ENCODE results near the gene SLC24A3. TPM values are rescaled to one million over a fixed set of nuclear protein-coding genes. Genes with fewer than 3 reads are reported as not detected.

SLC24A3 gene
- total and polyA plus RNA-seq, 2 experiments from 2014 or later, result 0.81 to 2.5 TPM

DNA sequence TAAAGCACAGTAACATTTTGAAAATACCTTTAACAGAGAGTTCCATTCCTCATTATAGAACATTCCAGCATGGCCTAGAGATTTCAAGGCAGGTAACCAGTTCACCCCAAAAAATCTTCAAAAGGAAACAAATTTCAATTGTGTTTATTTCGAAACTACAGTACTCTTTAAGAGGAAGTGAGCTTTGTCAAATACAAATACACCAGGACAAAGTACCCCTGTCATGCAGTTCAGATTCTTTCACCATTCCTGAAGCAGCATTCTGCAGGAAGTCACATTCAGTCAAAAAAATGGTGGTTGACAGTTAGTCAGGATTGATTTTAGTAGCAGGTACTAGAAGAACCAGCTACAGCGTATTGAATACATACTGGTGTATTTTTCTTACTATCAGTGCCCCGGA lies 456.0 kb downstream of the SLC24A3 start (continued):
- TF ChIP-seq CREB1 (CRISPR knock-in tag; IDR thresholded peaks at IDR 0.05; ENCODE audit: low read depth), result no peak

GRCh38 chr20:19670829-19671228 lies 458.4 kb downstream of the SLC24A3 start:
- no peak overlapping the region for H3K4me3 Mint-ChIP-seq
- H3K4me2 ChIP-seq, result no peak overlapping the region
- no peak overlapping the region; the same call in 1 of the 2 replicates for H3K27ac Mint-ChIP-seq
- no peak overlapping the region for H3K27ac ChIP-seq (ENCODE audit: low read depth)
- peaks cover 3% of the 10 kb centered on the region for H3K27me3 Mint-ChIP-seq (ENCODE audit: insufficient read depth, low read depth, poor library complexity)
- no peak overlapping the region for H2AFZ ChIP-seq
- no peaks in the 10 kb centered on the region for H3K27me3 ChIP-seq (ENCODE audit: insufficient read depth)
- ATAC-seq (no peak), DNase-seq (ENCODE audit: low spot score) (no peak)
- H3K9me2 ChIP-seq (ENCODE audit: insufficient read depth), result peaks cover 20% of the 10 kb centered on the region; the same call in 1 of the 2 replicates
- no peaks in the 10 kb centered on the region for H3K36me3 ChIP-seq (ENCODE audit: insufficient read depth)
- peaks cover 6% of the 10 kb centered on the region; the same call in 1 of the 3 replicates for H3K9me3 Mint-ChIP-seq
- no peaks in the 10 kb centered on the region for H3K4me1 ChIP-seq (ENCODE audit: insufficient read depth)
- H3K4me3 ChIP-seq, result no peak overlapping the region
- no peaks in the 10 kb centered on the region for H3F3A ChIP-seq (replicated peaks; ENCODE audit: low read depth)
- TF ChIP-seq STAT1 (IDR thresholded peaks at IDR 0.05; ENCODE audit: unreplicated experiment) (no peak), ZNF331 (CRISPR knock-in tag; IDR thresholded peaks at IDR 0.05; ENCODE audit: low read depth) (no peak), REST (IDR thresholded peaks at IDR 0.05; ENCODE audit: unreplicated experiment) (no peak), ZNF114 (CRISPR knock-in tag; IDR thresholded peaks at IDR 0.05) (no peak), EZH2 (IDR thresholded peaks at IDR 0.05; ENCODE audit: low read depth, unreplicated experiment) (no peak), EZH2phosphoT487 (IDR thresholded peaks at IDR 0.05; ENCODE audit: unreplicated experiment) (no peak), POLR2AphosphoS5 (IDR thresholded peaks at IDR 0.05; ENCODE audit: low read depth) (no peak), NANOG (IDR thresholded peaks at IDR 0.05; ENCODE audit: borderline replicate concordance) (no peak)
- TF ChIP-seq, protein P1, sequence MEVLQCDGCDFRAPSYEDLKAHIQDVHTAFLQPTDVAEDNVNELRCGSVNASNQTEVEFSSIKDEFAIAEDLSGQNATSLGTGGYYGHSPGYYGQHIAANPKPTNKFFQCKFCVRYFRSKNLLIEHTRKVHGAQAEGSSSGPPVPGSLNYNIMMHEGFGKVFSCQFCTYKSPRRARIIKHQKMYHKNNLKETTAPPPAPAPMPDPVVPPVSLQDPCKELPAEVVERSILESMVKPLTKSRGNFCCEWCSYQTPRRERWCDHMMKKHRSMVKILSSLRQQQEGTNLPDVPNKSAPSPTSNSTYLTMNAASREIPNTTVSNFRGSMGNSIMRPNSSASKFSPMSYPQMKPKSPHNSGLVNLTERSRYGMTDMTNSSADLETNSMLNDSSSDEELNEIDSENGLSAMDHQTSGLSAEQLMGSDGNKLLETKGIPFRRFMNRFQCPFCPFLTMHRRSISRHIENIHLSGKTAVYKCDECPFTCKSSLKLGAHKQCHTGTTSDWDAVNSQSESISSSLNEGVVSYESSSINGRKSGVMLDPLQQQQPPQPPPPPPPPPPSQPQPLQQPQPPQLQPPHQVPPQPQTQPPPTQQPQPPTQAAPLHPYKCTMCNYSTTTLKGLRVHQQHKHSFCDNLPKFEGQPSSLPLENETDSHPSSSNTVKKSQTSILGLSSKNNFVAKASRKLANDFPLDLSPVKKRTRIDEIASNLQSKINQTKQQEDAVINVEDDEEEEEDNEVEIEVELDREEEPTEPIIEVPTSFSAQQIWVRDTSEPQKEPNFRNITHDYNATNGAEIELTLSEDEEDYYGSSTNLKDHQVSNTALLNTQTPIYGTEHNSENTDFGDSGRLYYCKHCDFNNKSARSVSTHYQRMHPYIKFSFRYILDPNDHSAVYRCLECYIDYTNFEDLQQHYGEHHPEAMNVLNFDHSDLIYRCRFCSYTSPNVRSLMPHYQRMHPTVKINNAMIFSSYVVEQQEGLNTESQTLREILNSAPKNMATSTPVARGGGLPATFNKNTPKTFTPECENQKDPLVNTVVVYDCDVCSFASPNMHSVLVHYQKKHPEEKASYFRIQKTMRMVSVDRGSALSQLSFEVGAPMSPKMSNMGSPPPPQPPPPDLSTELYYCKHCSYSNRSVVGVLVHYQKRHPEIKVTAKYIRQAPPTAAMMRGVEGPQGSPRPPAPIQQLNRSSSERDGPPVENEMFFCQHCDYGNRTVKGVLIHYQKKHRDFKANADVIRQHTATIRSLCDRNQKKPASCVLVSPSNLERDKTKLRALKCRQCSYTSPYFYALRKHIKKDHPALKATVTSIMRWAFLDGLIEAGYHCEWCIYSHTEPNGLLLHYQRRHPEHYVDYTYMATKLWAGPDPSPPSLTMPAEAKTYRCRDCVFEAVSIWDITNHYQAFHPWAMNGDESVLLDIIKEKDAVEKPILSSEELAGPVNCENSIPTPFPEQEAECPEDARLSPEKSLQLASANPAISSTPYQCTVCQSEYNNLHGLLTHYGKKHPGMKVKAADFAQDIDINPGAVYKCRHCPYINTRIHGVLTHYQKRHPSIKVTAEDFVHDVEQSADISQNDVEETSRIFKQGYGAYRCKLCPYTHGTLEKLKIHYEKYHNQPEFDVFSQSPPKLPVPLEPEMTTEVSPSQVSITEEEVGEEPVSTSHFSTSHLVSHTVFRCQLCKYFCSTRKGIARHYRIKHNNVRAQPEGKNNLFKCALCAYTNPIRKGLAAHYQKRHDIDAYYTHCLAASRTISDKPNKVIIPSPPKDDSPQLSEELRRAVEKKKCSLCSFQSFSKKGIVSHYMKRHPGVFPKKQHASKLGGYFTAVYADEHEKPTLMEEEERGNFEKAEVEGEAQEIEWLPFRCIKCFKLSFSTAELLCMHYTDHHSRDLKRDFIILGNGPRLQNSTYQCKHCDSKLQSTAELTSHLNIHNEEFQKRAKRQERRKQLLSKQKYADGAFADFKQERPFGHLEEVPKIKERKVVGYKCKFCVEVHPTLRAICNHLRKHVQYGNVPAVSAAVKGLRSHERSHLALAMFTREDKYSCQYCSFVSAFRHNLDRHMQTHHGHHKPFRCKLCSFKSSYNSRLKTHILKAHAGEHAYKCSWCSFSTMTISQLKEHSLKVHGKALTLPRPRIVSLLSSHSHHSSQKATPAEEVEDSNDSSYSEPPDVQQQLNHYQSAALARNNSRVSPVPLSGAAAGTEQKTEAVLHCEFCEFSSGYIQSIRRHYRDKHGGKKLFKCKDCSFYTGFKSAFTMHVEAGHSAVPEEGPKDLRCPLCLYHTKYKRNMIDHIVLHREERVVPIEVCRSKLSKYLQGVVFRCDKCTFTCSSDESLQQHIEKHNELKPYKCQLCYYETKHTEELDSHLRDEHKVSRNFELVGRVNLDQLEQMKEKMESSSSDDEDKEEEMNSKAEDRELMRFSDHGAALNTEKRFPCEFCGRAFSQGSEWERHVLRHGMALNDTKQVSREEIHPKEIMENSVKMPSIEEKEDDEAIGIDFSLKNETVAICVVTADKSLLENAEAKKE (CRISPR knock-in tag; IDR thresholded peaks at IDR 0.05), result no peak
- TF ChIP-seq, protein P2, sequence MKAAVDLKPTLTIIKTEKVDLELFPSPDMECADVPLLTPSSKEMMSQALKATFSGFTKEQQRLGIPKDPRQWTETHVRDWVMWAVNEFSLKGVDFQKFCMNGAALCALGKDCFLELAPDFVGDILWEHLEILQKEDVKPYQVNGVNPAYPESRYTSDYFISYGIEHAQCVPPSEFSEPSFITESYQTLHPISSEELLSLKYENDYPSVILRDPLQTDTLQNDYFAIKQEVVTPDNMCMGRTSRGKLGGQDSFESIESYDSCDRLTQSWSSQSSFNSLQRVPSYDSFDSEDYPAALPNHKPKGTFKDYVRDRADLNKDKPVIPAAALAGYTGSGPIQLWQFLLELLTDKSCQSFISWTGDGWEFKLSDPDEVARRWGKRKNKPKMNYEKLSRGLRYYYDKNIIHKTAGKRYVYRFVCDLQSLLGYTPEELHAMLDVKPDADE (IDR thresholded peaks at IDR 0.05), result no peak
- H3K79me2 ChIP-seq (replicated peaks; ENCODE audit: insufficient read depth), result no peaks in the 10 kb centered on the region
- H3K4me1 Mint-ChIP-seq, result peaks cover 5% of the 10 kb centered on the region; the same call in 1 of the 3 replicates
- H4K20me1 ChIP-seq (replicated peaks; ENCODE audit: insufficient read depth), result no peaks in the 10 kb centered on the region
- 0 out of 3 replicates have a peak, but pooled peaks cover 4% of the 10 kb centered on the region for H3K36me3 Mint-ChIP-seq (ENCODE audit: low read depth)
